ENCODE measurements around the gene TNFRSF19. TPM values are rescaled to one million over a fixed set of nuclear protein-coding genes. Genes with fewer than 3 reads are reported as not detected.

Gene TNFRSF19
- total and polyA plus RNA-seq, 2 of the 13 experiments (the other 11 are each of a cell fraction or from before 2014, with no cell fraction given), result 75.3 to 77.7 TPM

DNA sequence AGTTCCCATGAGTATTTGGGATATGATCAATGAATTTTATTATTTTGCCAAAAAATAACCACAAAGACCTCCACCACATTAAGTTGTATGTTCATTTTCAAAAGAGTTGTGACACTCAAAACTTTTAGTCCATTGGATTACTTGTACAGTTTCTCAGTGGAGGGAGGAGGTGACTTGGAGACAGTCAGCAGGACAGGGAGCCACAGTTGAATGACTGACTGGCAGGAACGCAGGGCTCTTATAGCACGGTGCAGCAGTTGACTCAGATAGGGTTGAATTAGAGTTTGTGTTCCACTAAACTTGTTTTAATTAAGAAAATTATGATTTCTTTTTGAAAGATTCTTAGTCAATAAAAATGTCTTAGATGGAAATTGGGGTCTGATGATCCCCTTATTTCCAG, 42.5 kb downstream of the TNFRSF19 start (continued):
- TF ChIP-seq, protein P1, sequence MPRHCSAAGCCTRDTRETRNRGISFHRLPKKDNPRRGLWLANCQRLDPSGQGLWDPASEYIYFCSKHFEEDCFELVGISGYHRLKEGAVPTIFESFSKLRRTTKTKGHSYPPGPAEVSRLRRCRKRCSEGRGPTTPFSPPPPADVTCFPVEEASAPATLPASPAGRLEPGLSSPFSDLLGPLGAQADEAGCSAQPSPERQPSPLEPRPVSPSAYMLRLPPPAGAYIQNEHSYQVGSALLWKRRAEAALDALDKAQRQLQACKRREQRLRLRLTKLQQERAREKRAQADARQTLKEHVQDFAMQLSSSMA (CRISPR knock-in tag; IDR thresholded peaks at IDR 0.05), result no peak
- TF ChIP-seq FOXK2 (IDR thresholded peaks at IDR 0.05) (no peak), ZNF607 (CRISPR knock-in tag; IDR thresholded peaks at IDR 0.05; ENCODE audit: borderline replicate concordance) (no peak)
- TF ChIP-seq, protein P2, sequence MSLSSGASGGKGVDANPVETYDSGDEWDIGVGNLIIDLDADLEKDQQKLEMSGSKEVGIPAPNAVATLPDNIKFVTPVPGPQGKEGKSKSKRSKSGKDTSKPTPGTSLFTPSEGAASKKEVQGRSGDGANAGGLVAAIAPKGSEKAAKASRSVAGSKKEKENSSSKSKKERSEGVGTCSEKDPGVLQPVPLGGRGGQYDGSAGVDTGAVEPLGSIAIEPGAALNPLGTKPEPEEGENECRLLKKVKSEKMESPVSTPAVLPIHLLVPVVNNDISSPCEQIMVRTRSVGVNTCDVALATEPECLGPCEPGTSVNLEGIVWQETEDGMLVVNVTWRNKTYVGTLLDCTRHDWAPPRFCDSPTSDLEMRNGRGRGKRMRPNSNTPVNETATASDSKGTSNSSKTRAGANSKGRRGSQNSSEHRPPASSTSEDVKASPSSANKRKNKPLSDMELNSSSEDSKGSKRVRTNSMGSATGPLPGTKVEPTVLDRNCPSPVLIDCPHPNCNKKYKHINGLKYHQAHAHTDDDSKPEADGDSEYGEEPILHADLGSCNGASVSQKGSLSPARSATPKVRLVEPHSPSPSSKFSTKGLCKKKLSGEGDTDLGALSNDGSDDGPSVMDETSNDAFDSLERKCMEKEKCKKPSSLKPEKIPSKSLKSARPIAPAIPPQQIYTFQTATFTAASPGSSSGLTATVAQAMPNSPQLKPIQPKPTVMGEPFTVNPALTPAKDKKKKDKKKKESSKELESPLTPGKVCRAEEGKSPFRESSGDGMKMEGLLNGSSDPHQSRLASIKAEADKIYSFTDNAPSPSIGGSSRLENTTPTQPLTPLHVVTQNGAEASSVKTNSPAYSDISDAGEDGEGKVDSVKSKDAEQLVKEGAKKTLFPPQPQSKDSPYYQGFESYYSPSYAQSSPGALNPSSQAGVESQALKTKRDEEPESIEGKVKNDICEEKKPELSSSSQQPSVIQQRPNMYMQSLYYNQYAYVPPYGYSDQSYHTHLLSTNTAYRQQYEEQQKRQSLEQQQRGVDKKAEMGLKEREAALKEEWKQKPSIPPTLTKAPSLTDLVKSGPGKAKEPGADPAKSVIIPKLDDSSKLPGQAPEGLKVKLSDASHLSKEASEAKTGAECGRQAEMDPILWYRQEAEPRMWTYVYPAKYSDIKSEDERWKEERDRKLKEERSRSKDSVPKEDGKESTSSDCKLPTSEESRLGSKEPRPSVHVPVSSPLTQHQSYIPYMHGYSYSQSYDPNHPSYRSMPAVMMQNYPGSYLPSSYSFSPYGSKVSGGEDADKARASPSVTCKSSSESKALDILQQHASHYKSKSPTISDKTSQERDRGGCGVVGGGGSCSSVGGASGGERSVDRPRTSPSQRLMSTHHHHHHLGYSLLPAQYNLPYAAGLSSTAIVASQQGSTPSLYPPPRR (CRISPR knock-in tag; IDR thresholded peaks at IDR 0.05; ENCODE audit: borderline replicate concordance), result no peak

DNA sequence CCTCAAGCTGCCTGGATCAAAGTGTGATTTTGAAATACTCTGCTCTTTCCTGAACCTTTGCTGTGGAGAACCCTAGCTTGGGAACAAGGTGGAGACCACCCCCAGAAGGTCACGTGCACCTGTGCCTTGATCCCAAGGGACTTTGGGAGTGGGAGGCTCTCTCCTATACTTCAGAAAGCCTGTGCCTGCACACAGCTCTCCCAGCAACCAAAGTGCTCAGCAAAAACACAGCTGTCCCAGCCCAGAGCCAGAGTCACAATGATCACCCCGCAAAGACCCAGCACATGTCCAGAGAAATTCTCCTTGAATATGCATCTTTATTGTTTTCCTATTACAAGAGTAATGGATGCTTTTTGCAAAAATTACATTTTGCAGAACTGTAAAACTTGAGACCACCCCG, 43.4 kb downstream of the TNFRSF19 start:
- Histone ChIP-seq H3K9me3 (ENCODE audit: low read length) (no peaks in the 10 kb centered on the region), H3K4me2 (ENCODE audit: low read depth, low read length) (peak overlapping the region; percentile 25; the same call in 1 of the 2 replicates), H3K27ac (ENCODE audit: extremely low read length, insufficient read depth, low read length) (peak overlapping the region; percentile 86), H3K79me2 (ENCODE audit: insufficient read depth, low read length) (peaks cover 37% of the 10 kb centered on the region), H3K9ac (ENCODE audit: insufficient read depth, low read depth, low read length) (no peak overlapping the region), H2AFZ (ENCODE audit: low read length) (no peak overlapping the region), H3K27me3 (ENCODE audit: control insufficient read depth in 1 of 2, insufficient read depth in 2 of 2, low read length in 2 of 2) (no peaks in the 10 kb centered on the region), H3K4me1 (ENCODE audit: insufficient read depth, low read length) (peaks cover 100% of the 10 kb centered on the region), H3K36me3 (replicated peaks in 1 of 2; ENCODE audit: control insufficient read depth in 1 of 2, insufficient read depth in 2 of 2, low read length in 2 of 2) (peaks cover 11 to 32% of the 10 kb centered on the region in 2 experiments), H4K20me1 (ENCODE audit: insufficient read depth, low read length) (no peaks in the 10 kb centered on the region), H3K4me3 (replicated peaks in 1 of 3; ENCODE audit: insufficient read depth in 1 of 3, low read depth in 2 of 3, low read length in 3 of 3) (no peak overlapping the region)
- BruUV-seq (replicated peaks), result no TSS peak
- intact Hi-C loops (cut with micrococcal nuclease; ENCODE audit: unreplicated experiment) (no loop called here), in situ Hi-C loops (cut with HindIII; ENCODE audit: extremely low pct_ligation_motif_present, low pct_unique_long_range_greater_than_20kb) (no loop called here)
- no peak for FAIRE-seq
- no peak for ATAC-seq
- ChIA-PET POLR2A (interaction anchor here (0.8 to 1.0 kb wide), 2 partner anchors 17 to 41 kb away, joined by 3 to 5 read pairs; no protein-coding TSS in a partner anchor), CTCF (ENCODE audit: low intra/inter-chr PET ratio, low total read pairs) (no interaction called here)
- no peak for DNase-seq (ENCODE audit: low spot score)
- 74% methylated on average over 3 of the region's 3 CpGs for whole genome bisulfite sequencing (ENCODE audit: low lambda C conversion rate)
- TF ChIP-seq ZNF713 (CRISPR knock-in tag; IDR thresholded peaks at IDR 0.05), result no peak
- no peak for TF ChIP-seq ZNF781 (CRISPR knock-in tag; IDR thresholded peaks at IDR 0.05; ENCODE audit: borderline replicate concordance, not compliant biosample characterization)
- no peak for TF ChIP-seq ZNF552 (CRISPR knock-in tag; IDR thresholded peaks at IDR 0.05; ENCODE audit: borderline replicate concordance)
- no peak for TF ChIP-seq ZNF530 (CRISPR knock-in tag; IDR thresholded peaks at IDR 0.05; ENCODE audit: low read depth)
- TF ChIP-seq HDAC1 (CRISPR knock-in tag; IDR thresholded peaks at IDR 0.05), result 0 out of 2 replicates have a peak, but pooled peaks have one; percentile 23
- TF ChIP-seq XBP1 (CRISPR knock-in tag; IDR thresholded peaks at IDR 0.05), result no peak
- TF ChIP-seq, protein P3, sequence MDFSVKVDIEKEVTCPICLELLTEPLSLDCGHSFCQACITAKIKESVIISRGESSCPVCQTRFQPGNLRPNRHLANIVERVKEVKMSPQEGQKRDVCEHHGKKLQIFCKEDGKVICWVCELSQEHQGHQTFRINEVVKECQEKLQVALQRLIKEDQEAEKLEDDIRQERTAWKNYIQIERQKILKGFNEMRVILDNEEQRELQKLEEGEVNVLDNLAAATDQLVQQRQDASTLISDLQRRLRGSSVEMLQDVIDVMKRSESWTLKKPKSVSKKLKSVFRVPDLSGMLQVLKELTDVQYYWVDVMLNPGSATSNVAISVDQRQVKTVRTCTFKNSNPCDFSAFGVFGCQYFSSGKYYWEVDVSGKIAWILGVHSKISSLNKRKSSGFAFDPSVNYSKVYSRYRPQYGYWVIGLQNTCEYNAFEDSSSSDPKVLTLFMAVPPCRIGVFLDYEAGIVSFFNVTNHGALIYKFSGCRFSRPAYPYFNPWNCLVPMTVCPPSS (IDR thresholded peaks at IDR 0.05), result no peak
- TF ChIP-seq ZNF720 (CRISPR knock-in tag; IDR thresholded peaks at IDR 0.05), result no peak
- no peak for TF ChIP-seq TBX2 (CRISPR knock-in tag; IDR thresholded peaks at IDR 0.05; ENCODE audit: borderline replicate concordance)
- TF ChIP-seq SMARCC2 (IDR thresholded peaks at IDR 0.05), result no peak
- TF ChIP-seq SALL1 (CRISPR knock-in tag; IDR thresholded peaks at IDR 0.05), result 0 out of 2 replicates have a peak, but pooled peaks have one; percentile 9
- no peak for TF ChIP-seq ZBTB42 (CRISPR knock-in tag; IDR thresholded peaks at IDR 0.05)
- no peak for TF ChIP-seq ZNF343 (CRISPR knock-in tag; IDR thresholded peaks at IDR 0.05)
